PC-9 (cell line): Measurements from ENCODE around the gene PTPN18. TPM values are rescaled to one million over a fixed set of nuclear protein-coding genes. Genes with fewer than 3 reads are reported as not detected.
A peak's percentile ranks its signal among the peaks of the same experiment; 100 is the strongest.

Experiments
- BruUV-seq: library from RNA; stranded (reverse); fragments of 400-500 nt; replicated peaks from 2 replicates; lab custom pipeline; 2021; lab: Mats Ljungman, UMichigan
- CTCF ChIA-PET: fragments of 300-600 bp; sonication (Branson Sonifier 250); formaldehyde crosslinking; loops from one replicate; lab custom pipeline; 2022; ENCODE audit warnings: antibody characterized with exemption; lab: Charles Lee
- POLR2A ChIA-PET: fragments of 300-600 bp; sonication (Branson Sonifier 250); formaldehyde crosslinking; loops from one replicate; lab custom pipeline; 2022; ENCODE audit warnings: antibody characterized with exemption; ENCODE audit not compliant: unreplicated experiment; lab: Charles Lee
- DNase-seq, 2 experiments: peaks; one replicate each; pipeline versions ENCODE4 v3.0.0 to v3.0.0-alpha.2; 2015 to 2022; ENCODE audit warnings: mixed read lengths in 1 of 2
- H2AFZ ChIP-seq: fragments of 200-600 bp; sonication (generic); 2 replicates; pipeline ENCODE4 v1.8.1; 2017; ENCODE audit warnings: antibody characterized with exemption
- H3F3A ChIP-seq: fragments of 200-600 bp; sonication (generic); 2 replicates; pipeline ENCODE4 v1.8.1; 2017; ENCODE audit warnings: antibody characterized with exemption, mild to moderate bottlenecking, low read depth; ENCODE audit not compliant: insufficient read depth
- H3K27ac ChIP-seq: fragments of 200-600 bp; sonication (generic); 2 replicates; pipeline ENCODE4 v1.6.1; 2016; ENCODE audit warnings: mixed run types
- H3K27me3 ChIP-seq: fragments of 200-600 bp; sonication (generic); 2 replicates; pipeline ENCODE4 v1.6.1; 2016; ENCODE audit warnings: low read depth, mixed run types; ENCODE audit not compliant: insufficient read depth
- H3K36me3 ChIP-seq: fragments of 200-600 bp; sonication (generic); 2 replicates; pipeline ENCODE4 v1.6.1; 2016; ENCODE audit warnings: low read depth, mixed run types
- H3K4me1 ChIP-seq: fragments of 200-600 bp; sonication (generic); replicated peaks from 2 replicates; pipeline ENCODE4 v1.6.1; 2016; ENCODE audit warnings: mixed run types; ENCODE audit not compliant: insufficient read depth
- H3K4me2 ChIP-seq: fragments of 200-600 bp; sonication (generic); 2 replicates; pipeline ENCODE4 v1.6.1; 2017; ENCODE audit warnings: mixed run types
- H3K4me3 ChIP-seq: fragments of 200-600 bp; sonication (generic); 2 replicates; pipeline ENCODE4 v1.6.1; 2016; ENCODE audit warnings: mixed run types
- H3K79me2 ChIP-seq: fragments of 200-600 bp; sonication (generic); 2 replicates; pipeline ENCODE4 v1.6.1; 2017; ENCODE audit warnings: low read depth, mixed run types
- H3K9me2 ChIP-seq: fragments of 200-600 bp; sonication (generic); 2 replicates; pipeline ENCODE4 v1.8.1; 2017; ENCODE audit warnings: mild to moderate bottlenecking; ENCODE audit not compliant: insufficient read depth
- H3K9me3 ChIP-seq: fragments of 200-600 bp; sonication (generic); 2 replicates; pipeline ENCODE4 v1.8.1; 2016; ENCODE audit warnings: low read depth; ENCODE audit not compliant: insufficient read depth
- H4K20me1 ChIP-seq: fragments of 200-600 bp; sonication (generic); 2 replicates; pipeline ENCODE4 v1.8.1; 2017; ENCODE audit not compliant: insufficient read depth
- EZH2 ChIP-seq: fragments of 200-600 bp; sonication (generic); IDR thresholded peaks from 2 replicates; pipeline ENCODE4 v1.8.0; 2017; ENCODE audit warnings: antibody characterized with exemption, low read depth
- intact Hi-C: fragments of 100-400 bp; cut with micrococcal nuclease; formaldehyde crosslinking; loops from one replicate; pipeline ENCODE4 v1.10.0; 2022; ENCODE audit not compliant: unreplicated experiment
- total RNA-seq: library from RNA; stranded (reverse); gene quantifications from 2 replicates; pipeline ENCODE4 v1.2.3, GENCODE V29; 2021
- TF ChIP-seq, protein P1 (sequence below): fragments of 200-600 bp; sonication (generic); conservative IDR thresholded peaks from 2 replicates; pipeline ENCODE4 v1.6.1; 2017; ENCODE audit warnings: mixed run types, antibody characterized with exemption, mild to moderate bottlenecking, moderate library complexity

The PTPN18 gene
- total RNA-seq, 1 experiment from 2014 or later: 55.9 TPM

DNA sequence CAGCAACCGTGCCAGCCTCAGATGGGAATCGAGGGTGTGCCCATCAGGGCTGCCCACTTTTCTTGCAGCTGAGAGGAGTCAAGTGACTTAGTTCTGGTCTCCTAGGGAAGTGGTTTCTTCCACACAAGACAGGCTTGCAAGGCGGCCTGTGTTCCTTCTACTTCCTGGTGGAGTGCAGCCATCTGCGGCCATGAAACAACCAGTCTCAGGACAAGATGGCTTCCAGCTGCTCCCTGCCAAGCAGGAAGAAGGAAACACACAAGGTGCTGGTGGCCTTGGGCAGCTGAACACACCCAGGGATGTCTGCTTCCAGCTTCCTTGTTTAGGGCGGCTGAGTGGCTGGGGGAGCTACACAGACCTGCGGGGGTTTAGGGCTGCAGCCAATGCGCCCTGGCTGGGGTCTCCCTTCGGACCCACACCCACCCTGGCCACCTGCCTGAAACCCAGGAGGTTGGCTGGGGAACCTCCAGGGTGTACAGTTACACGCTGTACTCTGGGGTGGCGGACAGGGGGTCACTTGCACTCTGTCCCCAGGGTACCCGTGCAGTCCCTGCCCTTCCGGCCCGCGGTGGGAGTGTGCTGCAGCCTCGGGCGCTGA is 34.7 kb downstream of the PTPN18 start:
- DNase-seq: peak; percentile 14 to 36
- H3K27me3 ChIP-seq: no peaks in the 10 kb centered on the region; the same call in 1 of the 2 replicates
- ChIA-PET CTCF (no interaction called here), POLR2A (no interaction called here)
- peak overlapping the region; percentile 80 for H3K4me2 ChIP-seq
- peak overlapping the region; percentile 98 for H2AFZ ChIP-seq
- no peaks in the 10 kb centered on the region for H3K36me3 ChIP-seq
- H3K4me1 ChIP-seq: peaks cover 15% of the 10 kb centered on the region; the same call in 1 of the 2 replicates
- peak overlapping the region; percentile 85; the same call in 1 of the 2 replicates for H3K4me3 ChIP-seq
- no peaks in the 10 kb centered on the region for H3K79me2 ChIP-seq
- H3F3A ChIP-seq: peaks cover 4% of the 10 kb centered on the region; the same call in 1 of the 2 replicates
- no peak overlapping the region for H3K27ac ChIP-seq
- intact Hi-C loops: loop anchor here (5.0 kb wide), 1 partner anchor 33 kb away; the partner anchor contains the start of gene PTPN18
- H3K9me3 ChIP-seq: no peaks in the 10 kb centered on the region
- BruUV-seq: no TSS peak
- H3K9me2 ChIP-seq: no peaks in the 10 kb centered on the region
- no peaks in the 10 kb centered on the region for H4K20me1 ChIP-seq
- no peak for TF ChIP-seq EZH2
- TF ChIP-seq, protein P1, sequence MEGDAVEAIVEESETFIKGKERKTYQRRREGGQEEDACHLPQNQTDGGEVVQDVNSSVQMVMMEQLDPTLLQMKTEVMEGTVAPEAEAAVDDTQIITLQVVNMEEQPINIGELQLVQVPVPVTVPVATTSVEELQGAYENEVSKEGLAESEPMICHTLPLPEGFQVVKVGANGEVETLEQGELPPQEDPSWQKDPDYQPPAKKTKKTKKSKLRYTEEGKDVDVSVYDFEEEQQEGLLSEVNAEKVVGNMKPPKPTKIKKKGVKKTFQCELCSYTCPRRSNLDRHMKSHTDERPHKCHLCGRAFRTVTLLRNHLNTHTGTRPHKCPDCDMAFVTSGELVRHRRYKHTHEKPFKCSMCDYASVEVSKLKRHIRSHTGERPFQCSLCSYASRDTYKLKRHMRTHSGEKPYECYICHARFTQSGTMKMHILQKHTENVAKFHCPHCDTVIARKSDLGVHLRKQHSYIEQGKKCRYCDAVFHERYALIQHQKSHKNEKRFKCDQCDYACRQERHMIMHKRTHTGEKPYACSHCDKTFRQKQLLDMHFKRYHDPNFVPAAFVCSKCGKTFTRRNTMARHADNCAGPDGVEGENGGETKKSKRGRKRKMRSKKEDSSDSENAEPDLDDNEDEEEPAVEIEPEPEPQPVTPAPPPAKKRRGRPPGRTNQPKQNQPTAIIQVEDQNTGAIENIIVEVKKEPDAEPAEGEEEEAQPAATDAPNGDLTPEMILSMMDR: no peak

DNA sequence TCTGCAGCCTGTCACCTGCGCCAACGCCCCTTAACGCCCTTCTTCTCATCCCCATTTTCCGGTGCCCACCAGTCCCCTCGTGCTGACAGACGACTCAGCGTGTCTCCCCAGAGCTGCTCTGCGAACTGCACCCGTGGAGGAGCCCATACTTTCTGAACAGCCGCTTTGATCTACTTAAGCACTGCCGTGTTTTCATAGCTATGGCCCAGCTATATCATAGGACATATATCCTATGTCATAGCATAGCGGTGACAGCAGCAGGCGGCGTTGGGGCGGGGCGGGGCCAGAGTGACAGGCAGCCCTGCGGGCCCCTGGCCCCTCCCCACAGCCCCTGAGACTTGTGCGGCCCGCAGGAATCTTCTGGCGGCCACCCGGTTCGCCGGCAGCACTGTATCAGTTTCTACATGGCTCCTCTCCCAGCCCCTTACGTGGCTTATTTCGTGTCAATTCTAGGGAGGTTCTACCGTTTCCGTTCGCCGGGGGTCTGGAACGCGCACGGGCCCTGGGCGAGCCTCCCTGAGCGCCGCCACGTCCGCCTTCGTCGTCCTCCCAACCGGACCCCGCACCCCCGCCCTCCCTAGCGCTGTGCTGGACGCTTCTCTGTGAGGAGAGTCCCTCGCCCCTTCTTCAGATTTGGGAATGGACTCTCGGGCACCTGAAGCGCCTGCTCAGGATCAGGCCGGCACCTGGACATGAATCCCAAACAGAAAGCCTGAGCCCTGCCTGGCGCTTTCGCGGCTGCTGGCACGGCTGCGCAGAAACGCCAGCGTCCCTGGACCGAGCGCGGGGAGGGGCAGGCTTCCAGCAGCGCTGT is 35.4 kb downstream of the PTPN18 start:
- TF ChIP-seq, protein P1: no peak
- TF ChIP-seq EZH2: no peak
- DNase-seq: peak; percentile 59 to 70
- Histone ChIP-seq H3K79me2 (no peaks in the 10 kb centered on the region), H3K9me2 (no peaks in the 10 kb centered on the region), H3K27me3 (no peaks in the 10 kb centered on the region; the same call in 1 of the 2 replicates), H4K20me1 (no peaks in the 10 kb centered on the region), H3K36me3 (no peaks in the 10 kb centered on the region), H3K4me1 (peaks cover 15% of the 10 kb centered on the region; the same call in 1 of the 2 replicates), H3K9me3 (no peaks in the 10 kb centered on the region), H3K4me3 (peak overlapping the region; percentile 85), H2AFZ (peak overlapping the region; percentile 98), H3K27ac (no peak overlapping the region), H3F3A (peaks cover 4% of the 10 kb centered on the region; the same call in 1 of the 2 replicates), H3K4me2 (peak overlapping the region; percentile 80)
- no TSS peak for BruUV-seq
- intact Hi-C loops: loop anchor here (5.0 kb wide), 1 partner anchor 34 kb away; the partner anchor contains the start of gene PTPN18
- ChIA-PET POLR2A (no interaction called here), CTCF (no interaction called here)

DNA sequence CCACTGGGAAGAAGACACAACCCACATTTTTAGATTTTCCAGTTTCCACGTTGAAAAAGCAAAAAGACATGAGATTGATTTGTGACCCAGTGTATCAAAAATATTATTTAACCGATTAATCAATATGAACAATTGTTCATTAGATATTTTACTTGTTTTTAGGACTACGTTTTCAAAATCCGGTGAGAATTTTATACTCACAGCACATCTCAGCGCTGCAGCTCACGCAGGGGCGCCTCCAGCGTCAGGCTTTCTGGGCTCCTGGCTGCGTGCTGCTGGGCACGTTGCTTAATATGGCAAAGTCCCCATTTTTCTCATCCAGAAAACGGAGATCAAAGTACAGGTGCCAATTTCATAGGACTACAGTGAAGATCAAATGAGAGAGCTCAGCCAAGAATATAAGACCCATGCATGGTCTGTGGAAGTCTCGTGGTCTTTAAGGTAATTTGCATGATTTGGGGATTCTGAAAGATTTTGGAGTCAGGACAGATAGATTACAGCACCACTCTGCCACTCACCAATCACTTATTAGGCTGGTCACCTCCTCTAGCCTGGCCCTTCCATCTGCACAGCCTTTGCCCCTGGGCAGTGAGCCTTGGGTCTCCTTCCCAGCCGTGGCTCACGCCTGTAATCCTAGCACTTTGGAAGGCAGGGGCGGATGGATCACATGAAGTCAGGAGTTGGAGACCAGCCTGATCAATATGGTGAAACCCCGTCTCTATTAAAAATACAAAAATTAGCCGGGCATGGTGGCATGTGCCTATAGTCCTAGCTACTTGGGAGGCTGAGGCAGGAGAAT is 36.2 kb downstream of the PTPN18 start:
- no TSS peak for BruUV-seq
- POLR2A ChIA-PET: no interaction called here
- H3K9me3 ChIP-seq: no peaks in the 10 kb centered on the region
- H3K4me2 ChIP-seq: peak overlapping the region; percentile 80
- H2AFZ ChIP-seq: peak overlapping the region; percentile 98
- no peaks in the 10 kb centered on the region for H3K36me3 ChIP-seq
- intact Hi-C loops: loop anchor here (2.0 to 5.0 kb wide), 2 partner anchors 35 to 49 kb away; partner anchors contain the start of genes IMP4 and PTPN18
- no peaks in the 10 kb centered on the region for H3K9me2 ChIP-seq
- H3F3A ChIP-seq: peaks cover 4% of the 10 kb centered on the region; the same call in 1 of the 2 replicates
- no peak overlapping the region for H3K27ac ChIP-seq
- no peak for TF ChIP-seq EZH2
- TF ChIP-seq, protein P1: no peak
- peaks cover 15% of the 10 kb centered on the region; the same call in 1 of the 2 replicates for H3K4me1 ChIP-seq
- no peaks in the 10 kb centered on the region for H4K20me1 ChIP-seq
- peak overlapping the region; percentile 85 for H3K4me3 ChIP-seq
- DNase-seq: peak in 1 of 2 experiments; percentile 30
- CTCF ChIA-PET: no interaction called here
- peaks cover under 1% of the 10 kb centered on the region; the same call in 1 of the 2 replicates for H3K27me3 ChIP-seq
- H3K79me2 ChIP-seq: no peaks in the 10 kb centered on the region
